Prostate gland (tissue), 2 donors: ENCODE measurements around the gene DHCR7. TPM values are rescaled to one million over a fixed set of nuclear protein-coding genes. Genes with fewer than 3 reads are reported as not detected.
A peak's percentile ranks its signal among the peaks of the same experiment; 100 is the strongest.

Experiments used
- DNase-seq: peaks from one replicate; pipeline ENCODE4 v3.0.0-alpha.2; 2019; ENCODE audit warnings: low spot score
- H3K27ac ChIP-seq, 2 donors: fragments of 200-600 bp; sonication (generic); 2 replicates each; pipeline ENCODE4 v1.5.1; 2017 to 2019
- H3K27me3 ChIP-seq: fragments of 200-600 bp; sonication (generic); replicated peaks from 2 replicates; pipeline ENCODE4 v1.5.1; 2019; ENCODE audit not compliant: insufficient read depth
- H3K36me3 ChIP-seq, 2 donors: fragments of 200-600 bp; sonication (generic); 1 replicate in 1 of 2; 2 replicates in 1 of 2; pipeline versions ENCODE4 v1.5.1 to v1.8.1; 2017 to 2019
- H3K4me1 ChIP-seq: fragments of 200-600 bp; sonication (generic); replicated peaks from 2 replicates; pipeline ENCODE4 v1.5.1; 2019
- H3K4me3 ChIP-seq, 2 donors: fragments of 200-600 bp; sonication (generic); 2 replicates each; pipeline ENCODE4 v1.5.1; 2017 to 2019
- H3K9me3 ChIP-seq: fragments of 200-600 bp; sonication (generic); 2 replicates; pipeline ENCODE4 v1.5.1; 2017
- CTCF ChIP-seq, 4 experiments: fragments of 200-600 bp in 2 of 4; fragments of 450-650 bp in 2 of 4; sonication (generic) in 2 of 4; IDR thresholded peaks; 1 replicate in 3 of 4; 2 replicates in 1 of 4; pipeline ENCODE4 v1.5.1; 2016 to 2019; ENCODE audit warnings: antibody characterized with exemption in 4 of 4, mild to moderate bottlenecking in 2 of 4, moderate library complexity in 2 of 4
- POLR2A ChIP-seq: fragments of 450-650 bp; IDR thresholded peaks from one replicate; pipeline ENCODE4 v1.6.1; 2016; ENCODE audit warnings: antibody characterized with exemption, mild to moderate bottlenecking
- POLR2AphosphoS5 ChIP-seq: sonication (generic); formaldehyde crosslinking; IDR thresholded peaks from one replicate; pipeline ENCODE4 v1.6.1; 2017; ENCODE audit warnings: antibody characterized with exemption
- WGBS: methylation state at CpG from one replicate; pipeline ENCODE4 v1.1.5; 2018; 5-methylcytosine and 5-hydroxymethylcytosine counted together
- intact Hi-C: fragments of 100-400 bp; cut with DNase I; formaldehyde crosslinking; loops from one replicate; pipeline ENCODE4 v1.14.2; 2022
- total RNA-seq, 2 donors: library from RNA; depleted of rRNA; stranded (reverse); fragments of >200 nt; gene quantifications; one replicate each; pipeline ENCODE4 v1.1.0, GENCODE V29; 2016

The DHCR7 gene
- total RNA-seq, 2 donors from 2014 or later, result 29.5 to 93.9 TPM

DNA sequence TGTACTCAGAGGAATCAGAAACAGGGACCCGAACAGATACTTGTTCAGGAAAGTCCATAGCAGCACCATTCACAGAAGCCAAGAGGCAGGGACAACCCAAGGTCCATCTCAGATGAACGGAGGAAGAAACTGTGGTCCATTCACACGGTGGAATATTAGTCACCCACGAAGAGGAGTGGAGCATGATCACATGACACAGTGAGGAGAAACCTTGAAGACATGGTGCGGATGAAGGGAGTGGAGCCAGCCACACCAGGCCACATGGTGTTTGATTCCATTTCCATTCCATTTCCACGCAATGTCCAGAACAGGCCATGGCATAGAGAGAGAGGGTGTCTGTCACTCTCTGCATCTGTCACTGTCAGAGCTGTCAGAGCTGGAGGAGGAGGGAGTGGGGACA is 35.5 kb upstream of the DHCR7 start:
- H3K9me3 ChIP-seq, result no peaks in the 10 kb centered on the region
- peaks cover 12 to 19% of the 10 kb centered on the region in 2 donors for H3K36me3 ChIP-seq
- TF ChIP-seq CTCF (IDR thresholded peaks at IDR 0.05), result no peak
- TF ChIP-seq POLR2A, result no peak
- no peak for TF ChIP-seq POLR2AphosphoS5
- H3K27me3 ChIP-seq, result no peaks in the 10 kb centered on the region
- WGBS, result 87% methylated on average over 6 of the region's 6 CpGs
- no peak for DNase-seq
- intact Hi-C loops, result no loop called here
- H3K4me3 ChIP-seq, result no peak overlapping the region
- peaks cover 2% of the 10 kb centered on the region for H3K4me1 ChIP-seq
- no peak overlapping the region for H3K27ac ChIP-seq

DNA sequence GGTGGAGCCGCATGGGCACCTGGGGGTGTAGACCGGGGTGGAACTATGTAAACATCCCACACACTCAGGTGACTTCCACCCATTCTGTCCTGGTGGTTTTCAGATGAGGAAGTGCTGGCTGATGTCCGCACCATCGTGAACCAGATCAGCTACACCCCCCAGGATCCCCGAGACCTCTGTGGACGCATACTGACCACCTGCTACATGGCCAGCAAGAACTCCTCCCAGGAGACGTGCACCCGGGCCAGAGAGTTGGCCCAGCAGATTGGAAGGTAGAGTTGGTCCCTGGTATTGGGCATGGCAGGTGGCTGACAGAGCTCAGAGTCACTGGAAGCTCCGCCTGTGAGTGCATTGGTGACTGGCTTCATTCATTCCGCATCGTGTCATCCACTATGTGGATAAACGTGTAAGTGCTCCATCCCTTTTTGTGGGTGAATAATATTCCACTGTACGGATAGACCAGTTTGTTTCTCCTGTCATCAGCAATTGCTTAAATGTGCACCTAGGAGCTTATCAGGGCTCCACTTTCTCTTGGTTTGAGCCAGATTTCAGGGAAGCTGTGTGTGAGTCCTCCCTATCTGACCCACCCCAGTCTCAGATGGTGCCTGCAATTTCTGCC is 34.7 kb upstream of the DHCR7 start:
- Histone ChIP-seq H3K27me3 (no peaks in the 10 kb centered on the region), H3K9me3 (no peaks in the 10 kb centered on the region), H3K4me3 (no peak overlapping the region), H3K36me3 (peaks cover 12 to 19% of the 10 kb centered on the region in 2 donors), H3K4me1 (peaks cover 2% of the 10 kb centered on the region), H3K27ac (no peak overlapping the region)
- intact Hi-C loops, result no loop called here
- 95% methylated on average over 13 of the region's 13 CpGs for whole genome bisulfite sequencing
- DNase-seq, result no peak
- TF ChIP-seq POLR2AphosphoS5 (no peak), POLR2A (no peak), CTCF (IDR thresholded peaks at IDR 0.05) (no peak)

GRCh38 chr11:71482216-71482615 is 34.0 kb upstream of the DHCR7 start:
- TF ChIP-seq POLR2AphosphoS5 (no peak), CTCF (IDR thresholded peaks at IDR 0.05) (no peak), POLR2A (no peak)
- 92% methylated on average over 16 of the region's 18 CpGs for WGBS
- peaks cover 12 to 19% of the 10 kb centered on the region in 2 donors for H3K36me3 ChIP-seq

GRCh38 chr11:71481101-71481960 is 33.1 kb upstream of the DHCR7 start:
- H3K36me3 ChIP-seq, result peaks cover 12 to 19% of the 10 kb centered on the region in 2 donors
- DNase-seq, result peak; percentile 51
- no peaks in the 10 kb centered on the region for H3K27me3 ChIP-seq
- intact Hi-C loops, result no loop called here
- WGBS, result 64% methylated on average over 22 of the region's 24 CpGs
- no peak overlapping the region for H3K27ac ChIP-seq
- peak; percentile 64 for TF ChIP-seq POLR2AphosphoS5
- no peak for TF ChIP-seq CTCF (IDR thresholded peaks at IDR 0.05)
- TF ChIP-seq POLR2A, result no peak
- H3K9me3 ChIP-seq, result no peaks in the 10 kb centered on the region
- no peak overlapping the region for H3K4me3 ChIP-seq
- H3K4me1 ChIP-seq, result peaks cover 2% of the 10 kb centered on the region

More at GRCh38 chr11:71482216-71482615, 34.0 kb upstream of the DHCR7 start:
- peaks cover 2% of the 10 kb centered on the region for H3K4me1 ChIP-seq
- H3K9me3 ChIP-seq, result no peaks in the 10 kb centered on the region
- H3K4me3 ChIP-seq, result no peak overlapping the region
- intact Hi-C loops, result no loop called here
- no peak for DNase-seq
- H3K27me3 ChIP-seq, result no peaks in the 10 kb centered on the region
- no peak overlapping the region for H3K27ac ChIP-seq

GRCh38 chr11:71478528-71478840 is 30.3 kb upstream of the DHCR7 start:
- intact Hi-C loops, result no loop called here
- Histone ChIP-seq H3K4me1 (peaks cover 2% of the 10 kb centered on the region), H3K27ac (no peak overlapping the region), H3K4me3 (no peak overlapping the region), H3K36me3 (peaks cover 5 to 11% of the 10 kb centered on the region in 2 donors), H3K27me3 (no peaks in the 10 kb centered on the region), H3K9me3 (no peaks in the 10 kb centered on the region)
- no peak for DNase-seq
- TF ChIP-seq POLR2A, result no peak
- no peak for TF ChIP-seq POLR2AphosphoS5
- no peak for TF ChIP-seq CTCF (IDR thresholded peaks at IDR 0.05)
- 95% methylated on average over 11 of the region's 11 CpGs for WGBS
